ENCODE results near the gene AMD1. TPM values are rescaled to one million over a fixed set of nuclear protein-coding genes. Genes with fewer than 3 reads are reported as not detected.
"Not testable (repeated sequence)": the region's sequence is repeated elsewhere in the genome, so short reads cannot be mapped to it uniquely, and the experiment has no call there.

AMD1 gene
- total and polyA plus RNA-seq, 10 of the 15 experiments (the other 5 are each of a cell fraction or from before 2014, with no cell fraction given) = 58.2 to 116 (median 79.3) TPM

DNA sequence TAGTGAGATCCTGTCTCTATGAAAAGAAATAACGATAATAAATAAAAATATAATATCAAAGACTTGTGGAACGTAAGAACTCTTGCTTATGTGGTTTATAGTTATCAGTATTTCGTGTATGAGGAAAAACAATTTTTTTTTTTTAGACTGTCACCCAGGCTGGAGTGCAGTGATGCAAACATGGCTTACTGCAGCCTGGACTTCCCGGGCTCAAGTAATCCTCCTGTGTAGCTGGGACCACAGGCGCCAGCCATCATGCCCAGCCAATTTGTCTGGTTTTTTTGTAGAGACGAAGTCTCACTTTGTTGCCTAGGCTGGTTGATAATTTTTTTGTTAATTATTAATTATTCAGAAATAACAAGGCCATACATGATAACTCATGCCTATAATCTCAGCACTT, 40.8 kb upstream of the AMD1 start (continued):
- TF ChIP-seq, protein P1, sequence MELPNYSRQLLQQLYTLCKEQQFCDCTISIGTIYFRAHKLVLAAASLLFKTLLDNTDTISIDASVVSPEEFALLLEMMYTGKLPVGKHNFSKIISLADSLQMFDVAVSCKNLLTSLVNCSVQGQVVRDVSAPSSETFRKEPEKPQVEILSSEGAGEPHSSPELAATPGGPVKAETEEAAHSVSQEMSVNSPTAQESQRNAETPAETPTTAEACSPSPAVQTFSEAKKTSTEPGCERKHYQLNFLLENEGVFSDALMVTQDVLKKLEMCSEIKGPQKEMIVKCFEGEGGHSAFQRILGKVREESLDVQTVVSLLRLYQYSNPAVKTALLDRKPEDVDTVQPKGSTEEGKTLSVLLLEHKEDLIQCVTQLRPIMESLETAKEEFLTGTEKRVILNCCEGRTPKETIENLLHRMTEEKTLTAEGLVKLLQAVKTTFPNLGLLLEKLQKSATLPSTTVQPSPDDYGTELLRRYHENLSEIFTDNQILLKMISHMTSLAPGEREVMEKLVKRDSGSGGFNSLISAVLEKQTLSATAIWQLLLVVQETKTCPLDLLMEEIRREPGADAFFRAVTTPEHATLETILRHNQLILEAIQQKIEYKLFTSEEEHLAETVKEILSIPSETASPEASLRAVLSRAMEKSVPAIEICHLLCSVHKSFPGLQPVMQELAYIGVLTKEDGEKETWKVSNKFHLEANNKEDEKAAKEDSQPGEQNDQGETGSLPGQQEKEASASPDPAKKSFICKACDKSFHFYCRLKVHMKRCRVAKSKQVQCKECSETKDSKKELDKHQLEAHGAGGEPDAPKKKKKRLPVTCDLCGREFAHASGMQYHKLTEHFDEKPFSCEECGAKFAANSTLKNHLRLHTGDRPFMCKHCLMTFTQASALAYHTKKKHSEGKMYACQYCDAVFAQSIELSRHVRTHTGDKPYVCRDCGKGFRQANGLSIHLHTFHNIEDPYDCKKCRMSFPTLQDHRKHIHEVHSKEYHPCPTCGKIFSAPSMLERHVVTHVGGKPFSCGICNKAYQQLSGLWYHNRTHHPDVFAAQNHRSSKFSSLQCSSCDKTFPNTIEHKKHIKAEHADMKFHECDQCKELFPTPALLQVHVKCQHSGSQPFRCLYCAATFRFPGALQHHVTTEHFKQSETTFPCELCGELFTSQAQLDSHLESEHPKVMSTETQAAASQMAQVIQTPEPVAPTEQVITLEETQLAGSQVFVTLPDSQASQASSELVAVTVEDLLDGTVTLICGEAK (IDR thresholded peaks at IDR 0.05; ENCODE audit: borderline replicate concordance) = no peak
- TF ChIP-seq NFYA (IDR thresholded peaks at IDR 0.05; ENCODE audit: borderline replicate concordance, low read depth, low read length) (no peak), HDAC6 (IDR thresholded peaks at IDR 0.05; ENCODE audit: unreplicated experiment) (no peak)

DNA sequence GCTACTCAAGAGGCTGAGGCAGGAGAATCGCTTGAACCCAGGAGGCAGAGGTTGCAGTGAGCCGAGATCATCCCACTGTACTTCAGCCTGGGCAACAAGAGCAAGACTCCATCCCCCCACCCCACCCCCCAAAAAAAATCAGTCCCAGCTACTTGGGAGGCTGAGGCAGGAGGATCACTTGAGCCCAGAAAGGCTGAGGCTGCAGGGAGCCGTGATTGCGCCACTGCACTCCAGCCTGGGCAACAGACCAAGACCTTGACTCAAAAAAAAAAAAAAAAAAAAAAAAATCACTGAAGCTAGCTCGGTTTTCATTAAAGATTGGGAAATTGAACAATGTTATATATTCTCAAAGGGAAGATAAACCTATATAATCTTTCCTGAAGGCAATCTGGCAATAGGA, 38.8 kb upstream of the AMD1 start:
- H3K4me2 ChIP-seq (ENCODE audit: control insufficient read depth, insufficient read depth); H3K4me3 ChIP-seq; H3K4me1 ChIP-seq (ENCODE audit: control insufficient read depth, insufficient read depth, low read length); H3K79me2 ChIP-seq (ENCODE audit: control insufficient read depth, insufficient read depth, low read length); DNase-seq (ENCODE audit: low read depth, low spot score); SMC1A ChIA-PET (ENCODE audit: uncharacterized antibody, unreplicated experiment); intact Hi-C loops (cut with micrococcal nuclease; ENCODE audit: unreplicated experiment); in situ Hi-C loops (cut with MboI); H3K36me3 ChIP-seq (ENCODE audit: control insufficient read depth in 2 of 2, insufficient read depth in 2 of 2, low read length in 1 of 2); CTCF ChIA-PET; H4K20me1 ChIP-seq (ENCODE audit: control insufficient read depth, insufficient read depth); H3K9ac ChIP-seq (ENCODE audit: control insufficient read depth, insufficient read depth, low read length); H2AFZ ChIP-seq (ENCODE audit: control insufficient read depth, low read depth, low read length); H3K27ac ChIP-seq (ENCODE audit: control insufficient read depth, insufficient read depth); RAD21 ChIA-PET (ENCODE audit: unreplicated experiment); H3K27me3 ChIP-seq (replicated peaks in 1 of 2; ENCODE audit: control insufficient read depth in 2 of 2, insufficient read depth in 2 of 2, low read length in 1 of 2); ATAC-seq; H3K9me3 ChIP-seq (replicated peaks; ENCODE audit: control insufficient read depth, insufficient read depth, low read length); BruUV-seq (replicated peaks); FAIRE-seq: not testable (repeated sequence)
- WGBS (ENCODE audit: insufficient coverage, insufficient replicate concordance, low lambda C conversion rate, missing lambda C conversion rate) = 80% methylated on average over 5 of the region's 5 CpGs
- POLR2A ChIA-PET = interaction anchor here (0.7 kb wide), 1 partner anchor 12 kb away, joined by 3 read pairs; no protein-coding TSS in a partner anchor

Measured in GM12878 (cell line).